ENCODE measurements around the gene UNC5C.
"Not testable (repeated sequence)": the region's sequence is repeated elsewhere in the genome, so short reads cannot be mapped to it uniquely, and the experiment has no call there.

Gene UNC5C

DNA sequence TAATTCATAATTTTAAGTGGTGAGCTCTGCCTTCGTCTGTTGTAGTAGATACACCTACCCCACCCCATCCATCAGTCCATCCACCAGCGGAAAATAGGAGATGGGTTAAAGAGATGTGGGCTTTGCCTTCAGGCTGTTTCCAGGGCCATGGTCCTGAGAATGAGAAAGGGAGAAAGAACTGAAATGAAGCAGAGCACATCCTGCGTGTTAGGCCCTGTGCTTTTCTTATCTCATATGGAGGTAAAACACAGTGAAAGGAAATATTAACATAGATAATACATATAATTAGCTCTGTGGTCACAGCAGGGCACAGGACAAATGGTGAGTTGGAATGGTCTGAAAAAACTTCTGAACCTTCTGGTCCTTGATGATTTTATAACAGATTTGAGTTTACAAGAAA, 397.5 kb downstream of the UNC5C start:
- no peak for DNase-seq
- POLR2A ChIA-PET: no interaction called here
- H3K9me3 ChIP-seq (ENCODE audit: control extremely low read depth in 1 of 5, control insufficient read depth in 4 of 5, insufficient read depth in 2 of 5, low read depth in 1 of 5, low read length in 4 of 5): no peaks in the 10 kb centered on the region
- no peak overlapping the region for H3K27ac ChIP-seq (ENCODE audit: insufficient read depth in 1 of 2, low read depth in 1 of 2, low read length in 2 of 2, poor library complexity in 1 of 2, severe bottlenecking in 2 of 2)
- CTCF ChIA-PET: no interaction called here
- H3K27me3 ChIP-seq (replicated peaks in 2 of 5; ENCODE audit: control insufficient read depth in 4 of 5, insufficient read depth in 5 of 5, low read length in 4 of 5): no peaks in the 10 kb centered on the region
- no CpG with 5 or more reads among the region's 3 CpGs for WGBS (ENCODE audit: insufficient coverage)
- H3K4me1 ChIP-seq (ENCODE audit: control extremely low read depth in 1 of 4, control insufficient read depth in 4 of 4, insufficient read depth in 4 of 4, low read length in 3 of 4): peaks cover 3 to 6% (median 5%) of the 10 kb centered on the region in 4 experiments
- no peaks in the 10 kb centered on the region for H3K36me3 ChIP-seq (ENCODE audit: control insufficient read depth in 4 of 4, insufficient read depth in 4 of 4, low read length in 3 of 4)
- no peak overlapping the region for H3K4me3 ChIP-seq (ENCODE audit: control insufficient read depth in 1 of 7, extremely low read depth in 1 of 7, insufficient read depth in 4 of 7, low read depth in 2 of 7, low read length in 6 of 7)

DNA sequence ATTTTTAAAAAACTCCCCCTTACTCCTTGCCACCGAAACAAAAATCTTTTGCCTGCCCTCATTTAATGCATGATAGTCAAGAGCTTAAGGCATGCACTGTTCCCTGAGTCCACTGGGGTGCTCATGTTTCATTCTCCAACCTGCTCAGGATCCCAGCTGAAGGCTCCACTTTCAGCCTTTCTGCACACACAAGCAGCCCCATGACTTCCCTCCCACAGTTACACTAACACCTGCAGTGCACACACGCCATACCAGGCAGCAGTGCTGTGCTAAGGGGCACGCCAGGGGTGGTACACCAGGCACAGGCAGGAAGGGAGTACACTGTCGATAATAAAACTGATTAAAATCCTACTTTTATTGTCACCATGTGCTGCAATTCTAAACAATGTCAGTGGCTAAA, 405.8 kb downstream of the UNC5C start:
- POLR2A ChIA-PET: no interaction called here
- 100% methylated on average over 3 of the region's 4 CpGs for WGBS (ENCODE audit: insufficient coverage)

DNA sequence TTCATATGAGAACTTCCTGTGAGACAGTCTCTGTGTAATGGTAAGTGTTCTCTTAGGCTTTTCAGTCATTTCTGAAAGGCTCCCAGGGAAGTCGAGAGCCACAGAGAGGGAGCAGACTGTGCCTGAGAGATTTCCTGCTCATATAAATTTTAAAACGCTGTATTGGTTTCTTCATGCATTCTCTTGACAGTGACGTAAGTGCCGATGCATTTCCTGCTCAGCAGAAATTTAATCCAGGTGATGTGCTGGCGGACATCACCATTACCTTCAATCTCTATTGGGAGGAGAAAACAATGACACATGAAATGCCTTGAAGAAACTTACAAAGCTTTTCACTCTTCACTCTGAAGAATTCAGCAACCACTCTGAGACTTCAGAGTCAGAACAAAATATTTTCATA, 407.4 kb downstream of the UNC5C start:
- POLR2A ChIA-PET: no interaction called here

More for the DNA sequence above, 405.8 kb downstream of the UNC5C start:
- Histone ChIP-seq H3K27ac (ENCODE audit: insufficient read depth in 1 of 2, low read depth in 1 of 2, low read length in 2 of 2, poor library complexity in 1 of 2, severe bottlenecking in 2 of 2) (no peak overlapping the region), H3K36me3 (ENCODE audit: control insufficient read depth in 4 of 4, insufficient read depth in 4 of 4, low read length in 3 of 4) (peaks cover 0 to 7% (median 0%) of the 10 kb centered on the region in 4 experiments), H3K4me3 (ENCODE audit: control insufficient read depth in 1 of 7, extremely low read depth in 1 of 7, insufficient read depth in 4 of 7, low read depth in 2 of 7, low read length in 6 of 7) (no peak overlapping the region), H3K4me1 (ENCODE audit: control extremely low read depth in 1 of 4, control insufficient read depth in 4 of 4, insufficient read depth in 4 of 4, low read length in 3 of 4) (peaks cover 0 to 5% (median under 1%) of the 10 kb centered on the region in 4 experiments), H3K27me3 (replicated peaks in 2 of 5; ENCODE audit: control insufficient read depth in 4 of 5, insufficient read depth in 5 of 5, low read length in 4 of 5) (no peaks in the 10 kb centered on the region), H3K9me3 (ENCODE audit: control extremely low read depth in 1 of 5, control insufficient read depth in 4 of 5, insufficient read depth in 2 of 5, low read depth in 1 of 5, low read length in 4 of 5) (peaks cover 0 to 9% (median 0%) of the 10 kb centered on the region in 5 experiments)
- CTCF ChIA-PET: interaction anchor here (1.0 kb wide), 1 partner anchor 25 kb away, joined by 3 read pairs; no protein-coding TSS in a partner anchor
- DNase-seq: no peak

DNA sequence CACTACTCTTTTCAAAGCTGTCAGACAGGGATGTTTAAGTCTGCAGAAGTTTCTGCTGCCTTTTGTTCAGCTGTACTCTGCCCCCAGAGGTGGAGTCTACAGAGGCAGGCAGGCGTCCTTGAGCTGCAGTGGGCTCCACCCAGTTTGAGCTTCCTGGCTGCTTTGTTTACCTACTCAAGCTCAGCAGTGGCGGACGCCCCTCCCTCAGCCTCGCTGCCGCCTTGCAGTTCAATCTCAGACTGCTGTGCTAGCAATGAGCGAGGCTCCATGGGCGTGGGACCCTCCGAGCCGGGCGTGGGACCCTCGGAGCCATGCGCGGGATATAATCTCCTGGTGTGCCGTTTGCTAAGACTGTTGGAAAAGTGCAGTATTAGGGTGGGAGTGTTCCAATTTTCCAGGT, 409.3 kb downstream of the UNC5C start:
- POLR2A ChIA-PET; H3K36me3 ChIP-seq (ENCODE audit: control insufficient read depth in 4 of 4, insufficient read depth in 4 of 4, low read length in 3 of 4); DNase-seq; H3K27me3 ChIP-seq (replicated peaks in 2 of 5; ENCODE audit: control insufficient read depth in 4 of 5, insufficient read depth in 5 of 5, low read length in 4 of 5); H3K27ac ChIP-seq (ENCODE audit: insufficient read depth in 1 of 2, low read depth in 1 of 2, low read length in 2 of 2, poor library complexity in 1 of 2, severe bottlenecking in 2 of 2); H3K4me1 ChIP-seq (ENCODE audit: control extremely low read depth in 1 of 4, control insufficient read depth in 4 of 4, insufficient read depth in 4 of 4, low read length in 3 of 4); H3K4me3 ChIP-seq (ENCODE audit: control insufficient read depth in 1 of 7, extremely low read depth in 1 of 7, insufficient read depth in 4 of 7, low read depth in 2 of 7, low read length in 6 of 7); H3K9me3 ChIP-seq (ENCODE audit: control extremely low read depth in 1 of 5, control insufficient read depth in 4 of 5, insufficient read depth in 2 of 5, low read depth in 1 of 5, low read length in 4 of 5): not testable (repeated sequence)
- WGBS (ENCODE audit: insufficient coverage): 100% methylated on average over 10 of the region's 14 CpGs
- CTCF ChIA-PET: interaction anchor here (1.2 kb wide), 1 partner anchor 10 kb away, joined by 3 read pairs; no protein-coding TSS in a partner anchor

More for the DNA sequence above, 407.4 kb downstream of the UNC5C start:
- Histone ChIP-seq H3K27ac (ENCODE audit: insufficient read depth in 1 of 2, low read depth in 1 of 2, low read length in 2 of 2, poor library complexity in 1 of 2, severe bottlenecking in 2 of 2) (no peak overlapping the region), H3K4me1 (ENCODE audit: control extremely low read depth in 1 of 4, control insufficient read depth in 4 of 4, insufficient read depth in 4 of 4, low read length in 3 of 4) (peaks cover 0 to 5% (median under 1%) of the 10 kb centered on the region in 4 experiments), H3K4me3 (ENCODE audit: control insufficient read depth in 1 of 7, extremely low read depth in 1 of 7, insufficient read depth in 4 of 7, low read depth in 2 of 7, low read length in 6 of 7) (no peak overlapping the region), H3K9me3 (ENCODE audit: control extremely low read depth in 1 of 5, control insufficient read depth in 4 of 5, insufficient read depth in 2 of 5, low read depth in 1 of 5, low read length in 4 of 5) (peaks cover 0 to 9% (median 0%) of the 10 kb centered on the region in 5 experiments), H3K27me3 (replicated peaks in 2 of 5; ENCODE audit: control insufficient read depth in 4 of 5, insufficient read depth in 5 of 5, low read length in 4 of 5) (no peaks in the 10 kb centered on the region), H3K36me3 (ENCODE audit: control insufficient read depth in 4 of 4, insufficient read depth in 4 of 4, low read length in 3 of 4) (peaks cover 0 to 7% (median 0%) of the 10 kb centered on the region in 4 experiments)
- CTCF ChIA-PET: no interaction called here
- DNase-seq: no peak
- WGBS (ENCODE audit: insufficient coverage): 69% methylated on average over 4 of the region's 5 CpGs

- H3K4me1 ChIP-seq (ENCODE audit: control extremely low read depth in 1 of 4, control insufficient read depth in 4 of 4, insufficient read depth in 4 of 4, low read length in 3 of 4); H3K4me3 ChIP-seq (ENCODE audit: control insufficient read depth in 1 of 7, extremely low read depth in 1 of 7, insufficient read depth in 4 of 7, low read depth in 2 of 7, low read length in 6 of 7); DNase-seq; H3K27ac ChIP-seq (ENCODE audit: insufficient read depth in 1 of 2, low read depth in 1 of 2, low read length in 2 of 2, poor library complexity in 1 of 2, severe bottlenecking in 2 of 2); H3K27me3 ChIP-seq (replicated peaks in 2 of 5; ENCODE audit: control insufficient read depth in 4 of 5, insufficient read depth in 5 of 5, low read length in 4 of 5); CTCF ChIA-PET; POLR2A ChIA-PET; H3K9me3 ChIP-seq (ENCODE audit: control extremely low read depth in 1 of 5, control insufficient read depth in 4 of 5, insufficient read depth in 2 of 5, low read depth in 1 of 5, low read length in 4 of 5); H3K36me3 ChIP-seq (ENCODE audit: control insufficient read depth in 4 of 4, insufficient read depth in 4 of 4, low read length in 3 of 4): not testable (repeated sequence)
- 97% methylated on average over 3 of the region's 4 CpGs for WGBS (ENCODE audit: insufficient coverage)
These were observed 414.8 kb downstream of the UNC5C start for GRCh38 chr4:95134016-95134415.

DNA sequence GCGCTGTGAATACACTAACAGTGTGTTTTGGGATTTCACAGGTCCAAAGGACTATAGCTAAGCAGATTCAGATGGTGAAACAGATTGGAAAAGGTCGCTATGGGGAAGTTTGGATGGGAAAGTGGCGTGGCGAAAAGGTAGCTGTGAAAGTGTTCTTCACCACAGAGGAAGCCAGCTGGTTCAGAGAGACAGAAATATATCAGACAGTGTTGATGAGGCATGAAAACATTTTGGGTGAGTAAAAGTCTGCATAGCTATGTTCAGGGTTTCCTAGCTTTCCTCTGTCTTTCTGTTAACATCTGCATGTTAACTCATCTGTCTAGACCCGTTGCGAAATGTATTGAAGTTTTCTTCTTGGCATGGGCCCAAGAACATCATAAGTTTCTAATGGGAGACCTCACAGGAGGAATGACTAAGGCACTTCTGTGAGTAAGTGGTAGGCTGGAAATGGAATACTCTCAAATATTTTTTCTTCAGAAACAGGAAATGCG, 418.9 kb downstream of the UNC5C start:
- Histone ChIP-seq H3K4me1 (ENCODE audit: control extremely low read depth in 1 of 4, control insufficient read depth in 4 of 4, insufficient read depth in 4 of 4, low read length in 3 of 4) (peaks cover 0 to 9% (median 3%) of the 10 kb centered on the region in 4 experiments), H3K9me3 (ENCODE audit: control extremely low read depth in 1 of 5, control insufficient read depth in 4 of 5, insufficient read depth in 2 of 5, low read depth in 1 of 5, low read length in 4 of 5) (peaks cover 0 to 3% (median 0%) of the 10 kb centered on the region in 5 experiments), H3K36me3 (ENCODE audit: control insufficient read depth in 4 of 4, insufficient read depth in 4 of 4, low read length in 3 of 4) (no peaks in the 10 kb centered on the region), H3K27me3 (replicated peaks in 2 of 5; ENCODE audit: control insufficient read depth in 4 of 5, insufficient read depth in 5 of 5, low read length in 4 of 5) (no peaks in the 10 kb centered on the region), H3K27ac (ENCODE audit: insufficient read depth in 1 of 2, low read depth in 1 of 2, low read length in 2 of 2, poor library complexity in 1 of 2, severe bottlenecking in 2 of 2) (no peak overlapping the region), H3K4me3 (ENCODE audit: control insufficient read depth in 1 of 7, extremely low read depth in 1 of 7, insufficient read depth in 4 of 7, low read depth in 2 of 7, low read length in 6 of 7) (no peak overlapping the region)
- DNase-seq: peak; percentile 70 to 90 (median 90)
- WGBS (ENCODE audit: insufficient coverage): 25% methylated on average over 6 of the region's 7 CpGs
- ChIA-PET CTCF (interaction anchor here (1.1 to 1.2 kb wide), 2 partner anchors 10 to 19 kb away, joined by 3 to 4 read pairs; no protein-coding TSS in a partner anchor), POLR2A (no interaction called here)

- Histone ChIP-seq H3K36me3 (ENCODE audit: control insufficient read depth in 4 of 4, insufficient read depth in 4 of 4, low read length in 3 of 4) (no peaks in the 10 kb centered on the region), H3K9me3 (ENCODE audit: control extremely low read depth in 1 of 5, control insufficient read depth in 4 of 5, insufficient read depth in 2 of 5, low read depth in 1 of 5, low read length in 4 of 5) (peaks cover 0 to 1% (median 0%) of the 10 kb centered on the region in 5 experiments), H3K27me3 (replicated peaks in 2 of 5; ENCODE audit: control insufficient read depth in 4 of 5, insufficient read depth in 5 of 5, low read length in 4 of 5) (no peaks in the 10 kb centered on the region), H3K27ac (ENCODE audit: insufficient read depth in 1 of 2, low read depth in 1 of 2, low read length in 2 of 2, poor library complexity in 1 of 2, severe bottlenecking in 2 of 2) (no peak overlapping the region), H3K4me1 (ENCODE audit: control extremely low read depth in 1 of 4, control insufficient read depth in 4 of 4, insufficient read depth in 4 of 4, low read length in 3 of 4) (peaks cover 0 to 9% (median 3%) of the 10 kb centered on the region in 4 experiments), H3K4me3 (ENCODE audit: control insufficient read depth in 1 of 7, extremely low read depth in 1 of 7, insufficient read depth in 4 of 7, low read depth in 2 of 7, low read length in 6 of 7) (no peak overlapping the region)
- POLR2A ChIA-PET: no interaction called here
- 100% methylated on average over 2 of the region's 4 CpGs for WGBS (ENCODE audit: insufficient coverage)
- CTCF ChIA-PET: no interaction called here
- no peak for DNase-seq
These were observed 419.7 kb downstream of the UNC5C start for GRCh38 chr4:95129031-95129430.
